ENCODE measurements around the gene PCMTD2. TPM values are rescaled to one million over a fixed set of nuclear protein-coding genes. Genes with fewer than 3 reads are reported as not detected.

PCMTD2 gene
- total RNA-seq, 2 experiments from 2014 or later: 32.7 to 37.8 TPM

DNA sequence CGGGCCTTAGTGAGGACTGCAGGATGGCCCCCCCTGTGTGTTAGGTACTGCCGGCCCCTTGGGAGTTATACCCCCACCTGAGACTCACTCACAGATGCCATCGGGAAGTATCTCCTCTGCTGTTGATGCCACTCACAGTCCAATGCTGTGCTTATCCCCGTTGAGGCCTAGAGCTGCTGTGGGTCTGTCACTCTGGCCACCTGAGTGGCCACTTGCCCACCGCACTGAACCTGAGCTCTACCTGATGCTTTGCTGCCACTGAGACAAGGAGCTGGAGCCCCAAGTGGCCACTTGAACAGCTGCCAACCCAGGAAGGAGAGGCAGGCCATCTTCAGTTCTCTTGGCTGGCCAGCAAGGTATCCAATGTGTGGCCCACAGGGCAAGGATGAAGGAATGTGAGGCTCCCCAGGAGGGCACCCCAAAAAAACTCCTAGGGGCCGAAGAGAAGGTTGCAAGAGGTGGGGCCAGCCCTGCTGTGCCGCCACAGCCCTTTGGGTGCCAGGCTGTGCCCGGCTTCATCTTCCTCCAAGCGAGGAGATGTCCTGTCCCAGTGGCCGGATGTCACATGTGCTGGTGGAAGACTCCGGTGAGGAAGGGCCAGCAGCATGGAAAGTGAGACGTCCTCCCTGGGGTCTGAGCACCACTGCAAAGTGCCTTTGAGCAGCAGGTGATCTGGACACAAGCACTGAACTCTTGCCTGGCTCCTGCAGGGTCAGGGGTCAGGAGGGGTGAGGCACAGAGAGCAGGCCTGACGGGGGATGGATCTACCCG is 29.5 kb upstream of the PCMTD2 start:
- ChIA-PET CTCF (no interaction called here), POLR2A (no interaction called here)
- Mint-ChIP-seq H3K4me1 (peaks cover 15% of the 10 kb centered on the region), H3K4me3 (no peak overlapping the region), H3K27me3 (no peaks in the 10 kb centered on the region), H3K36me3 (ENCODE audit: low read depth) (no peaks in the 10 kb centered on the region), H3K9me3 (ENCODE audit: low read depth) (no peaks in the 10 kb centered on the region), H3K27ac (no peak overlapping the region)
- intact Hi-C loops (cut with DNase I, micrococcal nuclease): no loop called here
- no peak for ATAC-seq
- DNase-seq: no peak

DNA sequence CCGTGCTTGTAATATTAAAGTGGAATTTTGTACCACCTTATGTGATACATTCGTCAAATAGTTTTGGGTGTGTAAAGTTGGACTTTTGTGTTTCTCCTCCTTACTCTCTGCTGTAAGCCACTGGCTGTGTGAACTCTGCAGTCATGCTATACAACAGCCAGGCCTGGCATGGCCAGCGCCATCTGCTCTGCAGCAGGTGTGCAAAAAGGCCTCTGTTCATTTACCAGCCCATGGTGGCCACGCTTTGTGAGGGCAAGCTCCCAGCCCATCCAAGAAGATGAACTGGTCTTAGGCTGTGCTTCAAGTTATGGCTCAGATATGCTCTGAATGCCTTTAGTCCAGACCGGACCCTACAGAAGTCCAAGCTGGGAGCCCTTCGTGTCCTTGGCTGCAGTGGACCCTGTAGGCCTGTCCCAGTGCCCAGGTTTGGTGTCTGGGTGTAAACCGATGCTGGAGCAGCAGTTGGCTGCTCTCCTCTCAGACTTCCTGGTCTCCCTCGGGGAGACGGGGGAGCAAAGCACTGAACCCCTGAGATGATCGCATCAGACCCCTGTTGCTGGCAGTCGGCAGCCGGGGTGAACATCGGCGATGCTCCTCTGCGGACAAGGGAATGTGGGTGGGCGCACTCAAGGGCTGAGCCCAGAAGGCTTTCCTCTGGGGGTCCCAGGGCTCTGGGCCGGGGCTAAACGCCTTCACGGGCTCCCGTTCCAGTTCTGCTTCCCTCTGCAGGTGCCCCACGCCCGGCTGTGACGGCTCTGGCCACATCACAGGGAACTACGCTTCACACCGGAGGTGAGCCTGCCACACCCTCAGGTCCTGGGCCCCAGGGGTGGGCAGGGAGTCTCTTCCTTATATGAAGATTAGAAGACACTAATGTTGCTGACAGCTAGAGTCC is 28.6 kb upstream of the PCMTD2 start:
- ATAC-seq (no peak), DNase-seq (no peak)
- Mint-ChIP-seq H3K4me3 (no peak overlapping the region), H3K9me3 (ENCODE audit: low read depth) (no peaks in the 10 kb centered on the region), H3K27me3 (no peaks in the 10 kb centered on the region), H3K4me1 (peaks cover 15% of the 10 kb centered on the region), H3K36me3 (ENCODE audit: low read depth) (no peaks in the 10 kb centered on the region), H3K27ac (no peak overlapping the region)
- CTCF ChIA-PET: no interaction called here
- POLR2A ChIA-PET: no interaction called here
- intact Hi-C loops (cut with DNase I, micrococcal nuclease): no loop called here

DNA sequence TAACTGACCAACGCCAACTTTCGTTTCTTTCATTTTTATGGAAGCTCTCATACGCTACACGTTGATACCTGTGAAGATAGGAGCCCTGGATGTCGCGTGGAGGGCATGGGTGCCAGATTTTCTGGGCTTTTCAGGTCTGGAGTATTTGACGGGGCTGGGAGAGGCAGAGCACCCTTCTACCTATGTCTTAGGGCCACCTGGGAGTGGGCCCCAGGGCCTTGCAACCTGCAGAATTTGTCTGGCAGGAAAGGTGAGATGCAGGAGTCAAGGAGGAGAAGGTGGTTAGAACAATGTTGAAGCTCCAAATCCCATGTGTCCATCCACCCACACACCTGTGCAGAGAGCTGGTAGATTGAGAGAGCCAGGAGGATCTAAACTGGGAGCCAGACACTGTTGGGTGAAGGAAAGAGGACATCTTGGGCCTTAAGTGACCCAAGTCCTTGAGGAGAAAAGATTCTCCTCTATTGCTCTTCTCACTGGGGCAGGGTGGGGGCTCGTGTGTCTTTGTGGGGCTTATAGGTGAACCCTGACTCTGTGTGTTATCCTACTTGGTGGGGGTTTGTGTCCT is 27.4 kb upstream of the PCMTD2 start:
- Mint-ChIP-seq H3K9me3 (ENCODE audit: low read depth) (no peaks in the 10 kb centered on the region), H3K36me3 (ENCODE audit: low read depth) (no peaks in the 10 kb centered on the region), H3K27me3 (no peaks in the 10 kb centered on the region), H3K4me1 (peaks cover 15% of the 10 kb centered on the region), H3K27ac (no peak overlapping the region), H3K4me3 (no peak overlapping the region)
- ChIA-PET CTCF (no interaction called here), POLR2A (no interaction called here)
- DNase-seq (no peak), ATAC-seq (no peak)
- intact Hi-C loops (cut with DNase I, micrococcal nuclease): no loop called here

DNA sequence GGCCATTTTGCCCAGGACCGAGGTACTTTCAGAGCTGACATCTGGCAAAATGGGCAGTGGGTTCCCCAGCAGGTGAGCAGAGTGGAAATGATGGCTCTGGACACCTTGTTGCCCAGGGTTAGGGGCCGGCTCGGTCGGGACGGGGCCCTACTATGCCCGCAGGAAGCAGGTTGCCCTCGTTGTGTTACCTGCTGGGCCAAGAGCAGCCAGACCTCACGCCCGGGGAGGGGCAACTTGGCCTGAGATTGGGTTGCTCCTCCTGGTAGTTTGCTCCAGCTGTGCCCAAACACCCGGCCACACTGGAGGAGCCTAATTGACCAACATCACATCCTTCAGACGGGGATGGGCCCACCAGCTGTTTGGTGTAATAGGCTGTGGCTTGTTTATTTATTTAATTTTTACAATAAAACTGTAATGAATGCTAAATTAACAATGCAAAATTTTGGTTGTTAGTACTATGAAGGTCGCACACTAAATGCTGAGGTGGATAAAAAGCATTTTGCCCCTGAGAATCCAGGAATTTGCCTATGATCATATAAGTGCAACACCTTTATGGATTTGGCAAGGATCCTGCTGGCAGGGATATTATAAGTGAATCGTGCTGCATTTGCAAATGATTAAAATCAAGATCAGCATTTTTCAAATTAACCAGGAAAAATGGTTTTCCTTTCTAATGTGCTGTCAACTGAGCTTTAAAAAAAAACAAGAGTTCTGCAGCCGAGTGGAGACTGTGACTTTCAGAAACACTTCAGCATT is 26.6 kb upstream of the PCMTD2 start:
- ATAC-seq (no peak), DNase-seq (no peak)
- H3K4me3 Mint-ChIP-seq: no peak overlapping the region
- no peaks in the 10 kb centered on the region for H3K27me3 Mint-ChIP-seq
- POLR2A ChIA-PET: no interaction called here
- no peak overlapping the region for H3K27ac Mint-ChIP-seq
- H3K9me3 Mint-ChIP-seq (ENCODE audit: low read depth): no peaks in the 10 kb centered on the region
- intact Hi-C loops (cut with DNase I, micrococcal nuclease): no loop called here
- H3K36me3 Mint-ChIP-seq (ENCODE audit: low read depth): no peaks in the 10 kb centered on the region
- peaks cover 21% of the 10 kb centered on the region for H3K4me1 Mint-ChIP-seq
- CTCF ChIA-PET: no interaction called here

DNA sequence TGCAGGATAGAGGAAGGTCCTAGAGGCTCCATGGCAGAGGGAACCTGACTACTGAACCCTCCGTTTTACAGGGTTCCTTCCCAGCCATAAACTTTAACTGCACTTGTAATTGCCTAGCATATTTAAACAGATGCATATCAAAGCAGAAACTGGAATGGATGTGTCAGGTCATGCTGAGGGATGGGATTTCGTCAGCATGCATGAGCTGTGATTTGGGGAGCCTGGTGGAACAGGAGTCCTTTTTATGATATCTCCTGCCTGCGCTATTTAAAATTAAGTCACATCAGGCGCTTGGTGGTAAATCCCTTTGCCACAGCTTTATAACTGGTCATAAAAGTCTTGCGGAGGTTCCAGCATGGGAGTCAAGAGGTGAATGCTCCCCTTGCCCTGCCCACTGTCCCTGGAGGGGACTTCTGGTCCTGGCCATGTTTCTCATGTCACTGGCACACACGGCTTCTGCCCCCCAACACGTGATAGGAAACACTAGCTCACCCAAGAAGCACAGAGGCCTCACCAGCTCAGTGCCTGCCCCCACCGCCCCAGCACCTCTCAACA is 26.0 kb upstream of the PCMTD2 start:
- ChIA-PET POLR2A (no interaction called here), CTCF (no interaction called here)
- no peak overlapping the region for H3K4me3 Mint-ChIP-seq
- no peak overlapping the region for H3K27ac Mint-ChIP-seq
- no peak for DNase-seq
- H3K9me3 Mint-ChIP-seq (ENCODE audit: low read depth): no peaks in the 10 kb centered on the region
- ATAC-seq: no peak
- no peaks in the 10 kb centered on the region for H3K36me3 Mint-ChIP-seq (ENCODE audit: low read depth)
- H3K27me3 Mint-ChIP-seq: no peaks in the 10 kb centered on the region
- peaks cover 22% of the 10 kb centered on the region for H3K4me1 Mint-ChIP-seq
- intact Hi-C loops (cut with DNase I, micrococcal nuclease): no loop called here

DNA sequence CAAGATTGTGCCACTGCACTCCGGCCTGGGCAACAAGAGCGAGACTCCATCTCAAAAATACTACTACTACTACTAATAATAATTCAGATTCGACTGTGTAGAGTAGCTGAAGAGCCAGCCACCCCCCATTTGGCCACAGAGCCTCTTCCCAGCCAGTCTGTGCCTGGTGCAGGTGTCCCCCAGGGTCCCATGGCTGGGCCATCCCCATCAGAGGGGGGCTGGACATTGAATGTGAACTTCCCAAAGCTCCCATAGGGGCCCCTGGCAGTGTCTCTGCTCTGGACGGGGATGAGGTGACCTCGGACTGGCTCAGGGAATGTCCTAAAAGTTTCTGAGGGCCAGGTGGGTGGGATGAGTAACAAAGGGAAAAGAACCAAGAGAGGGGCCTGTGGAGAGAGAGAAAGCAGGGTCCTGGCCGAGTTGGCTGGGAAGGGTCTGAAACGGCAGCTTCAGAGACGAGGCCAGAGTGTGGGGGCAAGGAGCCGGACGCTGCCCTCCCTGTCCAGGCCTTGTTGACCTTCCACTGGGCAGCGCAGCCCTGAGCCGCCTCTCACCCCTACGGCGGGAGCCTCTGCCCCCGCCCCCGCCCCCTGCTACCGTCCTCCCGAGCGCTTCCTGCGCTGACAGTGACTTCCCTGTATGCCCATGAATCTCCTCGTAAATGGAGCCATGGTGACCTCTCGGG is 24.9 kb upstream of the PCMTD2 start:
- ChIA-PET CTCF (no interaction called here), POLR2A (no interaction called here)
- DNase-seq (no peak), ATAC-seq (no peak)
- H3K27ac Mint-ChIP-seq: no peak overlapping the region
- intact Hi-C loops (cut with DNase I, micrococcal nuclease): no loop called here
- no peaks in the 10 kb centered on the region for H3K36me3 Mint-ChIP-seq (ENCODE audit: low read depth)
- peaks cover 20% of the 10 kb centered on the region for H3K4me1 Mint-ChIP-seq
- no peaks in the 10 kb centered on the region for H3K27me3 Mint-ChIP-seq
- no peak overlapping the region for H3K4me3 Mint-ChIP-seq
- no peaks in the 10 kb centered on the region for H3K9me3 Mint-ChIP-seq (ENCODE audit: low read depth)

DNA sequence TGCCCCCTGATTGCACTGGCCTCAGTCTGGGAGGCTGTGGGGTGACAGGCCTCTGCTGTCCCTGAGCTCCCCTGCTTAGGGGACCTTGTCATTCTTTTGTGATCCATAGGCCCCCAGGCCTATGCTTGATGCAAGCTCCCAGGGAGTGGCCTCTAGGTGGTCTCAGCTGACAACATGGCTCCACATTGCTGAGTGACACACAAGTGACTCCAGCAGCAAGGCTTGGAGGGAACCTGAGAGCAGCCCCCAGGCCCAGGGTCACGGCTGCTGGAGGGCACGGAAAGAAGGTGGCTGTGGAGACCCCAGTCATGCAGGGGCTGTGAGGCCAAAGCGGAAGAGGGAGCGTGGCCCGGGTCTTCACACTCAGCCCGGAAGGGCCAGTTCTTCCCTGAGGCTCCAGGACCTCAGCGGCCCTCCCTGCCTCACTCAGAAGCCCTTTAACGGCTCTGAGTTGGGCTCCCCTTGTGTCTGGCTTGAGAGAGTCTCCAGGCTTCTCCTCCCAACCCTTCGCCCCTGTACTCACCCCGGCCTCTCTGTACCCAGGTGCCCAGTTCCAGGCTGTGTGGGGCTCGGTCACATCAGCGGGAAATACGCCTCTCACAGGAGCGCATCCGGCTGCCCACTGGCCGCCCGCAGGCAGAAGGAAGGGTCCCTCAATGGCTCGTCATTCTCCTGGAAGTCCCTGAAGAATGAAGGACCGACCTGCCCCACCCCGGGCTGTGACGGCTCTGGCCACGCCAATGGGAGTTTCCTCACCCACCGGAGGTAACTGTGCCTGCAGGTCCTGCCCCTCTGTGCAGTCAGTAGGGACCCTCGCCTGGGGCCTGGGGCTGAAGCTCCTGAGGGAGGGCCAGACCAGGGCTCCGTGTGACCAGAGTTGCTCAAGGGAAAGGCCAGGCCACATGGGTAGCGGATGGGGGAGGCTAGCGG is 23.7 kb upstream of the PCMTD2 start:
- POLR2A ChIA-PET: no interaction called here

DNA sequence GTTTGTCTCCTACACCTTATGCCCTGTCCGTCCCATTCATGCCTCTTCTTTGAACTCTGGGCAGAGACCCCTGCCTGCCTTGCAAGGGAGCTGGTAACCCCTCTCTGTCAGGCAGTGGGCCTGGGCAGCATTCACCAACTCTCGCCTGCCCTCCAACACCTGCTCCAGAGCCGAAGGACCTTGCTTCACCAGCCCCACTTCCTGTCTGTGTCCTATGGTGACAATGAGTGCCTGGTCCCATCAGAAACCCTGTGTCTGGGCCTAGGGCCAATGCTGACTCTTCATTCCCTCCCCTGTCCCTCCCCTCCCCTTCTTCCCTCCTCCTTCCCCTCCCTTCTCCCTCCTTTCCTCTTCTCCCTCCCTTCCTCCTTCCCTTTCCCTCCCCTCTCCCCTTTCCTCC is 22.8 kb upstream of the PCMTD2 start:
- no peaks in the 10 kb centered on the region for H3K9me3 Mint-ChIP-seq (ENCODE audit: low read depth)
- H3K4me3 Mint-ChIP-seq: no peak overlapping the region
- peaks cover 11% of the 10 kb centered on the region for H3K4me1 Mint-ChIP-seq
- no peak for ATAC-seq
- DNase-seq: no peak
- no peaks in the 10 kb centered on the region for H3K36me3 Mint-ChIP-seq (ENCODE audit: low read depth)
- ChIA-PET POLR2A (no interaction called here), CTCF (no interaction called here)
- intact Hi-C loops (cut with DNase I, micrococcal nuclease): no loop called here
- no peak overlapping the region for H3K27ac Mint-ChIP-seq
- H3K27me3 Mint-ChIP-seq: no peaks in the 10 kb centered on the region

More for the DNA sequence above, 23.7 kb upstream of the PCMTD2 start:
- intact Hi-C loops (cut with DNase I, micrococcal nuclease): no loop called here
- no peak for ATAC-seq
- CTCF ChIA-PET: no interaction called here
- H3K4me1 Mint-ChIP-seq: peaks cover 14% of the 10 kb centered on the region
- no peak for DNase-seq
- H3K36me3 Mint-ChIP-seq (ENCODE audit: low read depth): no peaks in the 10 kb centered on the region
- H3K9me3 Mint-ChIP-seq (ENCODE audit: low read depth): no peaks in the 10 kb centered on the region
- H3K4me3 Mint-ChIP-seq: no peak overlapping the region
- no peak overlapping the region for H3K27ac Mint-ChIP-seq
- no peaks in the 10 kb centered on the region for H3K27me3 Mint-ChIP-seq

DNA sequence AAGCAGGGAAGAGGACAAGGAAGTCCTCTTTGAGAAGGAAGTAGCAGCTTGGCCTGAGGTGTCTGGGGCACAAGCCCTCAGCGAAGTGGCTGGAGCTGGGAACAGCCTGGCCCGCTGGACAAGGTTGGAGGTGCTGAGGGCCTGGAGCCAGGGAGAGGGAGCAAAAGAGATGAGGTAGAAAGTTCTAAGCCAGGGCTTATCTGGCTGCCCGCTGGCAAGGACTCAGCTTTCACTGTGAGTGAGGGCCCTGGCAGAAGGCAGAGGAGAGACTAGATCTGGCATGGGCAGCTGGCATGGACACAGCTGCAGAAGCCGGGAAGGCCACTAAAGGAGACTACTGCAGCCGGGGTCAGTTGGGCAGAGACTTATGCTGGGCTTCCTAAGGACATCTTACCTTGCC is 21.8 kb upstream of the PCMTD2 start:
- no peak overlapping the region for H3K27ac Mint-ChIP-seq
- intact Hi-C loops (cut with DNase I, micrococcal nuclease): no loop called here
- H3K4me1 Mint-ChIP-seq: peaks cover 7% of the 10 kb centered on the region
- DNase-seq: no peak
- ATAC-seq: no peak
- H3K9me3 Mint-ChIP-seq (ENCODE audit: low read depth): no peaks in the 10 kb centered on the region
- POLR2A ChIA-PET: no interaction called here
- H3K27me3 Mint-ChIP-seq: no peaks in the 10 kb centered on the region
- no peak overlapping the region for H3K4me3 Mint-ChIP-seq
- CTCF ChIA-PET: interaction anchor here (0.6 to 0.9 kb wide), 2 partner anchors 9 to 176 kb away, joined by 3 to 4 read pairs; no protein-coding TSS in a partner anchor
- no peaks in the 10 kb centered on the region for H3K36me3 Mint-ChIP-seq (ENCODE audit: low read depth)

DNA sequence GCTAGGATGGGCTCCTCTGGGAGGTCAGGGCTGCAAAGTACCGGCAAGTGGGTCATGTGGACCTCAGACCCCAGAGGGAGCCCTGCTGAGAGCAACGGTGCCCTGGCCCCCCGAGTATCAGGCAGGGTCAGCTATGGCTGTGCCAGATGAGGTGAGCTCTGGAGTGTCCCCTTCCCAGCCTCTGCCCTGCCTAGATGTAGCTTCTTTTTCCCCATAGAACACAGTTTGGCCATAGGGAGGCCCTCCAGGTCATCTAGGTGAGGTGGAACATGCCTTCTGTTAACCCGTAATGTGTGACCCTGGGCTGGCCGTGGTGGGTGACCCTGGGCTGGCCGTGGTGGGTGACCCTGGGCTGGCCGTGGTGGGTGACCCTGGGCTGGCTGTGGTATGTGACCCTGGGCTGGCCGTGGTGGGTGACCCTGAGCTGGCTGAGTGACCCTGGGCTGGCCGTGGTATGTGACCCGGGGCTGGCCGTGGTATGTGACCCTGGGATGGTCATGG is 21.2 kb upstream of the PCMTD2 start:
- Mint-ChIP-seq H3K9me3 (ENCODE audit: low read depth) (no peaks in the 10 kb centered on the region), H3K27ac (no peak overlapping the region), H3K36me3 (ENCODE audit: low read depth) (no peaks in the 10 kb centered on the region), H3K4me3 (no peak overlapping the region), H3K27me3 (no peaks in the 10 kb centered on the region), H3K4me1 (peaks cover 7% of the 10 kb centered on the region)
- ChIA-PET CTCF (interaction anchor here (0.9 kb wide), 1 partner anchor 177 kb away, joined by 4 read pairs; no protein-coding TSS in a partner anchor), POLR2A (no interaction called here)
- ATAC-seq: no peak
- intact Hi-C loops (cut with DNase I, micrococcal nuclease): no loop called here
- no peak for DNase-seq
